HG03354 (cell line): ENCODE data around the gene TP73.

Source experiments
- ATAC-seq: cut with Tn5 transposase; IDR thresholded peaks from one replicate; pipeline ENCODE4 v1.9.1; 2021; ENCODE audit warnings: mild to moderate bottlenecking; ENCODE audit not compliant: unreplicated experiment, poor library complexity, severe bottlenecking

TP73 gene

GRCh38 chr1:3772027-3772714 lies 119.9 kb downstream of the TP73 start:
- peak; percentile 67 for ATAC-seq

- ATAC-seq, result peak; percentile 22
These were observed 120.6 kb downstream of the TP73 start, which contains the start of gene SMIM1 for GRCh38 chr1:3772715-3773571. SMIM1 (plus strand) TSS chr1:3772749; CDS start chr1:3775374, 2,625 bp downstream.

- no peak for ATAC-seq
These were observed 121.4 kb downstream of the TP73 start for GRCh38 chr1:3773572-3774275.

GRCh38 chr1:3774276-3774945 lies 122.1 kb downstream of the TP73 start:
- no peak for ATAC-seq

GRCh38 chr1:3774946-3775489 lies 122.7 kb downstream of the TP73 start:
- ATAC-seq, result no peak

- ATAC-seq, result no peak
These were observed 123.3 kb downstream of the TP73 start for GRCh38 chr1:3775490-3776230.

- no peak for ATAC-seq
These were observed 124.1 kb downstream of the TP73 start for GRCh38 chr1:3776231-3776961.

GRCh38 chr1:3777078-3777547 lies 124.8 kb downstream of the TP73 start:
- ATAC-seq, result no peak

- no peak for ATAC-seq
These were observed 125.6 kb downstream of the TP73 start for GRCh38 chr1:3777647-3778589.

- no peak for ATAC-seq
These were observed 126.4 kb downstream of the TP73 start for GRCh38 chr1:3778590-3779264.

GRCh38 chr1:3779265-3779911 lies 127.1 kb downstream of the TP73 start:
- no peak for ATAC-seq

- ATAC-seq, result no peak
These were observed 127.6 kb downstream of the TP73 start for GRCh38 chr1:3779912-3780416.

- ATAC-seq, result no peak
These were observed 128.6 kb downstream of the TP73 start for GRCh38 chr1:3780901-3781300.

- no peak for ATAC-seq
These were observed 131.5 kb downstream of the TP73 start for GRCh38 chr1:3783651-3784474.

GRCh38 chr1:3785045-3785444 lies 132.7 kb downstream of the TP73 start:
- ATAC-seq, result no peak
